ENCODE data around the gene LPCAT2.

Gene LPCAT2

DNA sequence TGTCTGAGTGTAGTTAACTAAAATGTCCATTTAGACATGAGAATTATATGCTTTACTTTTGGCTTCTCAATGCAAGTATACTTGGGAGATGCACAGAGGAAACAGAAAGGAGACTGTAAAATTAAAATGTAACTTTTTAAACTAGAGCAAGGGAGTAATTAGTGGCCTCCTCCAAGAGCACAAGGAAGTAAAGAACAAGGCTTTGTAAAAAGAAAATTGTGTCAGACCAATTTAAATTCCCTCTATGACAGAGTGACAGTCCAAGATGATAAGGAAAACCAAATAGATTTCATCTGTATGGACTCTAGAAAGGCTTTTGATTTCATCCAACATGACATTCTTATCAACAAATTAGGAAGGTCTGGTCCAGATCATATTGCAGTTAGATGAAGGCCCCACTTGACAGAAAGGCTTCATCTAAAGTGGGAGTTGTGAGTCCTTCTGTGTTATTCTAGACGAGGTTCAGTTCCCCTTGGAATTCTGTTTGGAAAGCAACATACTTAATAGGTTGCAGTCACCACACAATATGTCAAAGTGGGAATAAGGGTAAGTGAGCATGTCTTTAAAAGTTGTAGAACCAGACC is 51.2 kb downstream of the LPCAT2 start:
- no peak for DNase-seq

- DNase-seq = no peak
Observed at GRCh38 chr16:55561319-55561848, 52.5 kb downstream of the LPCAT2 start.

DNA sequence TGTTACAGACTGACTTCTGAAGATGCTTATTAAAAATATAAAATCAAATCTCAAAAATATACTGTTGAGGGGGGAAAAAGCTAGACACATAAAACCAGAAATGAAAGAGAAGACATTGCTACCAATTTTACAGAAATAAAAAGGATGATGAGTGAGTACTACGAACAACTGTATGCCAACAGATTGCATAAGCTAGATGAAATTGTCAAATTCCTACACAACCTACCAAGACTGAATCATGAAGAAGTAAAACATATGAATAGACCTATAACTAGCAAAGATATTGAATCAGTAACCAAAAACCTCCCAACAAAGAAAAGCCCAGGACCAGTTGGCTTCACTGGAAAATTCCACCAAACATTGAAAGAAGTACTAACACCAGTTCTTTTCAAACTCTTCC is 54.1 kb downstream of the LPCAT2 start:
- DNase-seq = no peak

DNA sequence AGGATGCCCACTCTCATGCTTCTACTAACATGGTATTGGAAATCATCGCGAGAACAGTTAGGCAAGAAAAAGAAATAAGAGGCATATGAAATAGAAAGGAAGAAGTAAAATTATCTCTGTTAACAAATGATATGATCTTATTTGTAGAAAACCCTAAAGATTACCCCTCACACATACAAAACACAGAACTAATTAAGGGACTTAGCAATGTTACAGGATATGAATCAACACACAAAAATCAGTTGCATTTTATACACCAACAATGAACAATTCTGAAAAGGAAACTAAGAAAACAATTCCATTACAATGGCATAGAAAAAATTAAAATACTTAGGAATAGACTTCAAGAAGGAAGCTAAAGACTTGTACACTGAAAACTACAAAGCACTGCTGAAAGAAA is 54.9 kb downstream of the LPCAT2 start:
- no peak for DNase-seq

GRCh38 chr16:55565086-55565485 is 56.2 kb downstream of the LPCAT2 start:
- no peak for DNase-seq

- DNase-seq = no peak
Observed at GRCh38 chr16:55566432-55567175, 57.7 kb downstream of the LPCAT2 start, which contains the start of gene CAPNS2. Gene CAPNS2 (plus strand): TSS chr16:55566684. CDS start chr16:55566757, 73 bp downstream.

DNA sequence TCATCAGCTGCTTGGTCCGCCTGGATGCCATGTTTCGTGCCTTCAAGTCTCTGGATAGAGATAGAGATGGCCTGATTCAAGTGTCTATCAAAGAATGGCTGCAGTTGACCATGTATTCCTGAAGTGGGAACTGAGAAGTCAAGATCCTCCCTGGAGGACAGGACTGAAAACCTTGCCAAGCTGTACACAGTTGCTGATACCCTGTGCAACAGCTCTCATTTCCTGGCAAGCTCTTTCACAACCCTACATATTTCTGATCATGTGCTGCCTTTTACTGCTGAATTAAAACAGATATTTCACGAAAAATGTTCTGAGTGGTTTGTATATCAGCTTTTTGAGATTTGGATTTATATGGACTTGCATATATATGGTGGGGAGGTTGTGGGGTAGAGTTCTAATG is 58.5 kb downstream of the LPCAT2 start:
- DNase-seq = no peak

GRCh38 chr16:55568207-55568606 is 59.3 kb downstream of the LPCAT2 start:
- DNase-seq = no peak

DNA sequence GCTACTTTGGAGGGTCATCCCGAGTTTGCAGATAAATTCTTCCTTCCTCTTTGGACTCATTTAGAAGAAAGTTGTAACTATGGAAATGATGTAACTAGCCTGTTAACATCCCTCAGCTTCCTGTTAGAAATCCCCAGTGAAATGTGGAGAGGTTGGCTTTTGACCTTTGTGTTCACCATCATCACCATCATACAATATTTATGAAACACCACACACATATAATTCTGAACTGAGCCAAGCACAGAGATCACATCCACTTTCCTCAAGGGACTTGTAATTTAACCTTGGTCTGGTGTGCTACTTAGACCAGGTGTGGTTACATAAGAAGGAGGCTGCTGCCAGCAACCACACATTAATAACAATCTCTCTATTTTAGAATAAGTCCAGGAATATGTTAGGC is 60.2 kb downstream of the LPCAT2 start:
- DNase-seq = no peak

DNA sequence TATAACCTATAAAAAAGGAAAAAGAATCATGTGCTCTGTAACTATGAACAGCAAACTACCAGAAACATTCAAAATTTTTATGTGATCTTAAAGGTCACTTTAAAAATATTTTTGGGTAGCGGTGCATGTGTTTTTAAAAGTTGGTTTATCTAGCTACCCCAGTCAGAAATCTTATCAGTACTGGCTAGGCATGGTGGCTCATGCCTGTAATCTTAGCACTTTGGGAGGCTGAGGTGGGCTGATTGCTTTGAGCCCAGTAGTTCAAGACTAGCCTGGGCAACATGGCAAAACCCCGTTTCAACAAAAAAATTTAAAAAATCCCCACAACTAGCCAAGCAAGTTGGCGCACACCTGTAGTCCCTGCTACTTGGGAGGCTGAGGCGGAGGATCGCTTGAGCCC is 61.3 kb downstream of the LPCAT2 start:
- no peak for DNase-seq

DNA sequence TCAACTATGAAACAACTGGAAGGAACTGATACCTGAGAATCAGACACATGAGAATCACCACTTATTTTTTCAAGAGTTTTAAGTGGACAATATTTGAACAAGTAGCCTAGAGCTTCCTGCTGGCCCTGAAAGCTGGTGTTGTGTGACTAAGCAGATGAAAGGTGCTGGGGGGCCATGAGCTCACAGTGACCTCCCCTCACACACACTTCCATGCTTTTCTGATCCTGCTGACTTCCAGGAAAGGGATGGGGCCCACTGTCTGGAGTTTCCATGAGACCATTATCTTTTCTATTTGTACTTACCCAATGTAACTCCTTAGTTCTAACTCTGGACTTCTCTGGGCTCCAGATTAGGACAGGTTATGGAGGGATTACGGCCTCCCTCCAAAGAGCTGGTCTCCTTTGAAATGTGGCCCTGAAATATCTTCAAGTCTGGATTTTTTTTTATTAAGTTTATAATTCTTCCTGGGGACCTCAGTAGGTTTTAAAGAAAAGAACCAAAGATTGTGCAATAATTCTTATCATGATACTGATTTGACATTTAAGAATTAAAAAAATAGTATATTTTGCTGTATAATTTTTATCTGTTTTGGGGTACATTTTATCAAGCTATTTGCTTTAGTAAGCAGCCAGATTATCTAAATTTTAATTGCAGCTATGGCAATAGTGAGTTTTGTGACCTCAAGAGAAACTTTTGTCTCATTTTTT is 62.5 kb downstream of the LPCAT2 start:
- no peak for DNase-seq

DNA sequence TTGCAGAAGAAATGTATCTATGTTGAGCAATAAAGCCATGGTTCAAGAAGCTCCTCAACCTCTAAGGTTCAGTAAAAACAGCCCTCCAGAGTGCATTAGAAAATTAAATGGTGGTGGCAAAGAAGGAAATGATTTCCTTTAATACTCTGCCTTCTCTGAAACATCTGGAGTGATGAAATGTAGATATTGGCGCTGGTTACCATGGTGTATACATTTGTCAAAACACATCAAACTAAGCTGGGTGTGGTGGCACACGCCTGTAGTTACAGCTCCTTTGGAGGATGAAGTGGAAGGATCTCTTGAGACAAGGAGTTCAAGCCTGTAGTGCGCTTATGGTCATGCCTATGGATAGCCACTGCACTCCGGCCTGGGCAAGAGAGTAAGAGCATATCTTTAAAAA is 63.6 kb downstream of the LPCAT2 start:
- no peak for DNase-seq

GRCh38 chr16:55574811-55575210 is 65.9 kb downstream of the LPCAT2 start:
- DNase-seq = no peak

GRCh38 chr16:55575496-55575895 is 66.6 kb downstream of the LPCAT2 start:
- DNase-seq = no peak

DNA sequence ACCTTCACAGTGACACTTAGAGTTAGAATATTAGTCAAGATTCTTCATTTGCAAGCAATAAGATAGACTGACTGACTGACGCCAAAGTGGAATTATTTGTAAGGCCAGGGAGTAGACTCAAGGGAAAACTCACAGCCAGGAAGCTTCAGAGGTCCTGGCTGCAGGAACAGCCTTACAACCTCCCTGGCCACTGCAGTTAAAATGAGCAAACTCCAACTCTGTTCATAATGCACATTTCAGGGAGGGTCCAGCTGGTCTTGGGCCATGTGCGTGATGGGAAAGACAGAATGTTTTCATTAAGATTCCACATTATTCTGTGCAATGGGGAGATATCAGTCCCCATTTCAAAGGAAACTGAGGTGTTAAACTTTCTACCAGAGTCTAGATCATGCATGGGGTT is 67.5 kb downstream of the LPCAT2 start:
- DNase-seq = no peak

- no peak for DNase-seq
Observed at GRCh38 chr16:55577887-55578286, 69.0 kb downstream of the LPCAT2 start.

DNA sequence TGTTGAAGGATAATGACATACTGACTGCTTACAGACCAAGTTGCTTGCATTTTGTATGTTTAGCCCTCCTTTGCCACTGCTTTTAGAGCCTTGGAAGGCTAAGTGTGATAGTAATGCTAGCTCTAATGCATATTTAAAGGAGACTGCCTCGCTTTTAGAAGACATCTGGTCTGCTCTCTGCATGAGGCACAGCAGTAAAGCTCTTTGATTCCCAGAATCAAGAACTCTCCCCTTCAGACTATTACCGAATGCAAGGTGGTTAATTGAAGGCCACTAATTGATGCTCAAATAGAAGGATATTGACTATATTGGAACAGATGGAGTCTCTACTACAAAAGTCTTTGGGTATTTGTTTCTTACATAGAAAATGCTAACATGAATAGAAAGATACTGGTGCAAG is 76.8 kb downstream of the LPCAT2 start:
- DNase-seq = no peak

DNA sequence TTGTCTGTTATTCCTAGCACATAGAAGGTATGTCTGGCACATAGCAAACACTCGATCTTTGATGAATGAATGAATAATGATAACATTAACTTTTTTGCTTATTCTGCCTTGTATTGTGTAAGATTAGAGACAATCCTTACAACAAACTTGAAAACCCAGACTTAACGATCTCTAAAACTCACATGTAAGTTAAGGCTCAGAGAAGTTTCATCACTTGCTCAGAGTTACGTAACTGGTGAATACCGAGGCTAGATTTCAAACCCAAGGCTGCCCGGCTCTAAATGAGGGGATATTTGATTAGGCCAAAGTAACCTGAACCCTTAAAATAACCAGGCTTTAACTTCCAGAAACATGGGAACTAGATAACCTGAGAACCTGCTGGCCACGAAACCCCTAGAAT is 79.9 kb downstream of the LPCAT2 start:
- no peak for DNase-seq

DNA sequence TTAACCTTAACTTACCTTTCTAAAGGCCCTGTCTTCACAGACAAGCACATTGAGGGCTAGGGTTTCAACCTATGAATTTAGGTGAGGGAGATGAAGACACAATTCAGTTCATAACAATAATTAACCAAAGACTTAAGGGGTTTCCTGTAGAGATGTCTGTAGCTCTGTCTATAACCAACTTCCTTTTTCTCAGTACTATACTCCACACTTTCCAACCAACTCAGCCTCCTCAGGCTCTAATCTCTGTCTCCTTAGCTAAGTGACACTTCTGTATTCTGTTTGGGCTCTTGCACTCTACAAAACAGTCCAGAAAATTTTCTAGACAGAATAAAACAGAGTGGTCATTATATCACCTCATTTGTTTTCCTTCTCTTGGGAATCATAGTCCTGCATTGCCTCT is 83.4 kb downstream of the LPCAT2 start:
- no peak for DNase-seq

GRCh38 chr16:55597928-55598327 is 89.1 kb downstream of the LPCAT2 start:
- no peak for DNase-seq

DNA sequence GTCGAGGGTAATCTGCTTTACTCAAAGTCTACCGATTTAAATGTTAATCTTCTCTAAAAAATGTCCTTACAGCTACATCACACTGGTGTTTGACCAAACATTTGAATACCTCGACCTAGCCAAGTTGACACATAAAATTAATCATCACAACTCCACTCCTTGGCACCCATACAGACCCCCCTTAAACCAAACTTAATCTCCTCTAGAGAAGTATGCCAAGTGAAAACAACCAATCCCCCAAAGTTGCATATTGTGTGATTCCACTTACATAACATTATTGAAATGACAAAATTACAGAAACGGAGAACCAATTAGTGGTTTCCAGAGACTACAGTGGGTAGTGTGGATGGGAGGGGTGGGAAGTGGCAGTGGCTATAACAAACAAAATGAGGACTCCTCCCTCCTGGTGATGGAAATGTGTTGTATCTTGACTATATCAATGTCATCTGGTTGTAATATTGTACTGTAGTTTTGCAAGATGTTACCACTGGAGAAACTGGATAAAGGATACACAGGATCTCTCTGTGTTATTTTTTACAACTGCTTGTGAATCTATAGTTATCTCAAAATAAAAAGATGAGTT is 97.0 kb downstream of the LPCAT2 start:
- DNase-seq = no peak

DNA sequence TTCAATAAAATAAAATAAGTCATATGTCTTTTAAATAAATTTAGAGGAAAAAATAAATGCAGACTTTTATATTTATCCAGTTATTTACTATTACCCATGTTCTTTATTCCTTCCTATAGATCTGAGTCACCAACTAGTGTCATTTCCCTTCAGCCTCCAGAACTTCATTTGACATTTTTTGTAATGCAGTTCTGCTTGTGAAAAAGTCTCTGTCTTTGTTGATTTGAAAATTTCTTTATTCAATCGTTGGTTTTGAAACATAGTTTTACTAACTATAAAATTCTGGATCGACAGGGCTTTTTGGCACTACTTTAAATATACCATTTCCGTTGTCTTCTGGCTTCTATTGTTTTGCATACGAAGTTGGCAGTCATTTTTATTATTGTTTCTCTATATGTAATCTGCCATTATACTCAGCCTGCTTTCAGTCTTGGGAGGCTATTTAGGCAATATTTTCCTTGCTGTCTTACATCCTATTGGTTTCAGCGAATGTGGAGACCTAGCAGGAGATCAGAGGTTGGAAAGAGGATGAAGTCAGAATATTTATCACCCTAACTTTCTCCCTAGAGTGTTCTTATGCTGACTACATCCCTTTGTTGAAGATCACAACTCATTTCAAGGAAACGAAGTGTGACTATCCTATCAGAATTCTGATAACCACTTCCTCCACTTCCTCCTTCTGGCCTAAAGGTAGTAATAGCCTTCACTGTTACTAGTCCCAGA is 104.9 kb downstream of the LPCAT2 start:
- no peak for DNase-seq

DNA sequence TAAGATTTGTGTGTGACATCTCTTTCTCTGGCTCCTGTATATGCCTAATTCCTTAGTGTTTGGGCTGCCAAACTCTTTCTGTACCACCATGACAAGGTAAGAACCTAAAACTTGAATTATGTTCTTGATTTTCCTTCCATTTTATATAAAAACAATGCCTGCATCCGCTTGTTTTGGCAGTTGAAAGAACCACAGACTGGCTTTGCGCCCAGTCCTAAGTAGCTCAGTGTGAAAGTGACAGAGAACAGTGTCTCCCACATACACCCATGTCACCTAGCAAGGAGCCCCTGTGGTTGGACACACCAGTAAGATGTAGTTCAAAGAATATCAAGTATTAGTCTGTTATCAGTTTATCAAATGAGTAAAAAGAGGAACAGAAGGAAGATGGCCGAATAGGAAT is 106.2 kb downstream of the LPCAT2 start:
- no peak for DNase-seq
